Stimulated activated CD8-positive, alpha-beta memory T cell treated with anti-CD3 and anti-CD28 coated beads, Interleukin-2, amount 100 ng/mL, for 48 hours (primary cell): Measurements from ENCODE around the gene TMED3.

Experiments used
- DNase-seq, 2 donors: peaks; one replicate each; pipeline ENCODE4 v3.0.0-alpha.2; 2020; ENCODE audit warnings: low read depth in 2 of 2

TMED3 gene

GRCh38 chr15:79310985-79311900 lies at the start of gene TMED3:
Gene TMED3, plus strand, starts transcription at chr15:79311112. Its CDS starts 138 bp downstream, at chr15:79311250.
- peak; percentile 72 to 77 for DNase-seq

GRCh38 chr15:79261836-79262235 lies 49.1 kb upstream of the TMED3 start:
- DNase-seq: no peak

DNA sequence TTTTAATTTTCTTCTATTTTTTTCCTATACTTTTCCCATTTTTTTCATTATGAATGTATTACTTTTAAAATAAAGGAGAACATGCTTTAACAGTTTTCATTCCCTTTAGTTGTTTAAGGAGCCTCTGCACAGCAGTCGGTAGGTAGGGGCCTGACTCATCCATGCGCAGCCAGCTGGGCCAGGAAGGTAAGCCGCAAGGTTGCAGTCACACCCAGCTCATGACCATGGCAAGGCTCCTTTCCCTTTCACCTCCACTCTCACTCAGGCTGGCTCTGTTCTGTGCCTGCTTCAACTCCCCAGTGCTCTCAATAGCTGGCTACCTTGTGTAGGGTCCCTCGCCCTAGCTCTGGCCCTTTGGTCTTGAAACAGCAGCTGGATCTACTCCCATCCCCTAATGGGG lies 45.7 kb upstream of the TMED3 start:
- DNase-seq: no peak

- DNase-seq: no peak
Measured at GRCh38 chr15:79265987-79266579, 44.8 kb upstream of the TMED3 start.

- DNase-seq: no peak
Measured at GRCh38 chr15:79282371-79283251, 28.3 kb upstream of the TMED3 start, which contains the start of gene ANKRD34C. Gene ANKRD34C, plus strand, starts transcription at chr15:79282722. Its CDS starts 10,563 bp downstream, at chr15:79293285.

DNA sequence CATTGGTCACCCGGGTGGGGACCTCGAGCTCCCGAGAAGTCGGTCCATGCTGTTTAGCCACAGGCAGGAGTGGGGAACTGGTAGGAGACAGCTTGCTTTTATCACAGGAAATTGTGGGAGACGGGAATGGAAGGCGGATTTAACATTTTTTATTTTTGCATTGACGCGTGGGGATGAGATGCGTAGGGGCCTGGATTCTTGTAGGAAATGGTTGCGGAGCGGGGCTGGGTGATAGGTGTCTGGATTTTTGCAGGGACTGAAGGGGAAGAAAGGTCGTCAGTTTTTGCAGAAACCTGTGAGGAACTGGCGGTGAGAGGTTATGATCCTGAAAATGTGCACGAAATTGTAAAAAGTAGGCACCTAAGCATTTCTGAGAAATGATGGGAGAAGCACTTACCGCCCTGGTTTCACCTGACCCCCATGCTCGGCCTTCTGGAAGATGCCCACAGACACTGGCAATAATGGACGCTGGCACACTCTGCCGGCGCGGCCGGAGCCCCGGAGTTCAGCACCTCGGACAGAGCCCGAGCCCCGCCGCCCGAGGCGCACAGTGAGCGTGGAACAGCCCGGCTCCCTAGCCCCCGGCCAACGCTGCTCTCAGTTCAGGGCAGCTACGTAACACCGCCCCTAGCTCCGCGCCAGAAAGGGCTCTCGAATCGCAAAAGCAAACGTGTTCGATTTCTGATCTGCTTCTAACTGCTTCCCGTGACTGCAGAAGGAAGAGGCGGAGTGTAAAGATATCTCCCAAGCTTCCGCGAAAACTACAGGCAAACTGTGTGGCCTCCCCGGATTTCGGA lies 27.5 kb upstream of the TMED3 start:
- peak in 1 of 2 donors; percentile 18 for DNase-seq

- no peak for DNase-seq
Measured at GRCh38 chr15:79290642-79291275, 20.2 kb upstream of the TMED3 start.

- no peak for DNase-seq
Measured at GRCh38 chr15:79292011-79292410, 18.9 kb upstream of the TMED3 start.

DNA sequence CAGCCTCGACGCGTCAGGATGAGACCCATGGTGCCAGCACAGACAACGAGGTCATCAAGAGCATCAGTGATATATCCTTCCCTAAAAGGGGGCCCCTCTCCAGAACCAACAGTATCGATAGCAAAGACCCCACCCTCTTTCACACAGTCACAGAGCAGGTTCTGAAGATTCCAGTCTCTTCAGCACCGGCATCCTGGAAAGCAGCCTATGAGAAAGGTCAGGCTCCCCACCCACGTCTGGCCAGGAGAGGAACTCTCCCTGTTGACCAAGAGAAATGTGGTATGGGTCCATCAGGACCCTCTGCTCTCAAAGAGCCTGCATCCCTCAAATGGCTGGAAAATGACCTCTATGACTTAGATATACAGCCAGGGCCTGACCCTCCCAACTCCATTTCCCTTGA lies 16.8 kb upstream of the TMED3 start:
- no peak for DNase-seq

GRCh38 chr15:79296583-79296982 lies 14.3 kb upstream of the TMED3 start:
- DNase-seq: no peak

DNA sequence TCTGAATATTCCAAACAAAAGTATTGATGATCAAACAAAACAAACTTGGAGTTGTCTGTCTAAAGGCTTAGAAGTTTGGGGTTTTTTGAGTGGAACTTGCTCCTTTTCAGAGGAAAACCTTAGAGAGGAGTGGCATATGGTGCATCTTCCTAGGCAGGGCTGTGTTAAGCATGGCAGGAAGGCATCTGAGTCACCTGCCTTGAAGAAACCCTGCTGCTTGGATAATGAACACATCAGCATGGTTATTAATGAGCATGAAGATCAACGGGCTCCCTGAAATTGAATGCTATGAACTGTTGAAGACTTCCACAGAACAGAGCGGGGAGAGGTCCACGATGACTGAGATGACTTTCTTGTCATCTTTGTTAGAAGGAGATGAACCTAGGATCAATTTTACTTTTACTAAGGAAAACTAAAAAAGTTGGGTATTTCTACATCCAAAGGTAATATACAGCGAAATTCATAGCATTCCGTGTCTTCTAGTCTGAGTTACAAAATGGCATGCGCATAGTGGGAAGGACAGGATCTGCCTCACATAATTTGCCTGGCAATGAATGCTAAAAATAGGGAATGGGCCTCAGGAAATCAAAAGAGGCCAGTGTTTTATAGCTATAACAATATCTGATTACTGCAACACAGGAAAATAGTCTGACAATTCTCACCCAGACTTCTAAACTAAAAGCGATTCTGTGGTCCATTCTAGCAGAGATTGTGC lies 11.6 kb upstream of the TMED3 start:
- DNase-seq: no peak

DNA sequence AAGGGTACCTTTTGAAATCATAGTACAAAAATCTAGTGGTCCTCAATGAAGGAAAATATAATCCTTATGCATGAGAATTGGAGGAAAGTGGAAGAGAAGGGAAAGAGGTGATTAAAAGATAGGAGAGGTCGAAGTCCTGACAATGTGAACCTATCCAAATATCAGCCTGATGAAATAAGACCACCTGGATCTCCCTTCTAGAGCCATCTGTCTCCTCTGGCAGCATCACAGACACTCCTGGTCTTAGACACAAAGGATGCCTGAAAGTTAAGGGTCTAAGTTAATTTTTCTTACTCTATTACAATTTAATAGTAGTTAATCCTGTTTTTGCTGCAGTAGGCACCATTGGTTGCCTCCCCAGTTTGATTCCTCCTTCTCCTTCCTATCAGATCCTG lies 11.1 kb upstream of the TMED3 start:
- no peak for DNase-seq

GRCh38 chr15:79307251-79307650 lies 3.7 kb upstream of the TMED3 start:
- DNase-seq: no peak

- no peak for DNase-seq
Measured at GRCh38 chr15:79308874-79309273, 2.0 kb upstream of the TMED3 start.

- no peak for DNase-seq
Measured at GRCh38 chr15:79310612-79310984, 314 bp upstream of the TMED3 start.

DNA sequence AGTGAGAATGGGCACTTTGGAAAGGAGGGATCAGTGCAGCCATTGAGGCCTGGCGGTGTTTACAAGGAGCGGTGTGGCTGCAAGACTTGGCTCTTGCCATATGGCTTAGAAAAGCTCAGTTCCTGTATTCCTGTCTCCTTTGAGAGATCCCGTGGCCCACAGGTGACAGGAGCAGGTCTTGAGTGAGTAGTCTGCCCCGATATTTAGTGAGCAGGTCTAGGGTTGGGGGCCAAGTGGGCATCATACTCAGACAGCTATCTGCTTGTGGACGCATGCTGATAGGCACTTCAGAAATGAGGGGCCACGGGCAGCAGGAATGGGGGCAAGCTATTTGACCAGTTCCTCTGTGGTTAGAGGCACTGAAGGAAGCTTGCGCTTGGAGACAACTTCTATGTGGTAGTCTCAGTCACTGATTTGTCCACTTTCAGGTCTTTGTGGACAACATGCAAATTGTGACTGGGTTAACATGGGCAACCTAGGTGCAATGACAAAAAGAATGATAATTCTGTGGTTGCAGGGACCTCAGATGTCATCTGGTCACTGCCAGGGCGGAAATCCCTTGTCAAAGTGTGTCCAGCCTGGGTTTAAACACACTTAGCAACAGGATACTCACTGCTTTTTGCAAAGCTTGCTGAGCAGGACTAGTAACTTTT lies 1.1 kb downstream of the TMED3 start:
- no peak for DNase-seq

DNA sequence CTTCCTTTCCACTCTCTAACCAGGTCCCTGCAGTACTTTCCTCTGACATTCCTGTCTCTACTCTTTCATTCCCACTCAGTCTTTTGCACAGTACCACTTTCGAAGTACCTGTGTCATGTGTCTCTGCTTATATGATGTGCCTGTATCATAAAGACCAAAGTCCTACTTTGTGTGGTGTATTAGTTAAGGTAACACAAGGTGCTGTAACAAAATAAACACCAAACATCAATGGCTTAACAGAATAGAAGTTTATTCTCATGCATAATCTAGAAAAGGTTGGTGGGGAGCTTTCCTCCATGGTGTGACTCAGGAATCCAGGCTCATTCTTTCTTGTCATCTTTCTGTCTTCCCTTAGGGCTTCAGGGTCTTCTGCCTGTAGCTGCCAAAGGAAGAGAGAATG lies 3.3 kb downstream of the TMED3 start:
- DNase-seq: no peak

GRCh38 chr15:79314811-79315210 lies 3.9 kb downstream of the TMED3 start:
- no peak for DNase-seq

GRCh38 chr15:79315623-79316328 lies 4.9 kb downstream of the TMED3 start:
- no peak for DNase-seq
